Esophagus muscularis mucosa (tissue), 3 donors: ENCODE results near the gene ACO2.

Experiments used
- CTCF ChIP-seq, 3 experiments: fragments of 200-600 bp in 2 of 3; fragments of 450-650 bp in 1 of 3; sonication (generic) in 2 of 3; IDR thresholded peaks; one replicate each; pipeline ENCODE4 v1.5.1; 2017 to 2019; ENCODE audit warnings: antibody characterized with exemption in 3 of 3, mild to moderate bottlenecking in 2 of 3, moderate library complexity in 1 of 3
- POLR2A ChIP-seq: fragments of 450-650 bp; IDR thresholded peaks from one replicate; pipeline ENCODE4 v1.6.1; 2017; ENCODE audit warnings: antibody characterized with exemption, moderate library complexity, mild to moderate bottlenecking, low read depth

- TF ChIP-seq CTCF (IDR thresholded peaks at IDR 0.05) (no peak), POLR2A (no peak)
Measured at GRCh38 chr22:41491374-41492100, 22.6 kb downstream of the ACO2 start.
